Measurements from ENCODE around the gene DCAF7.

- TF ChIP-seq CTCF (conservative IDR thresholded peaks at IDR 0.05) (no peak), ZFX (IDR thresholded peaks at IDR 0.05) (no peak)
Observed at GRCh38 chr17:63504261-63504660, 46.0 kb upstream of the DCAF7 start.
